ENCODE data around the gene HEATR1. TPM values are rescaled to one million over a fixed set of nuclear protein-coding genes. Genes with fewer than 3 reads are reported as not detected.
A peak's percentile ranks its signal among the peaks of the same experiment; 100 is the strongest.

The HEATR1 gene, protein sequence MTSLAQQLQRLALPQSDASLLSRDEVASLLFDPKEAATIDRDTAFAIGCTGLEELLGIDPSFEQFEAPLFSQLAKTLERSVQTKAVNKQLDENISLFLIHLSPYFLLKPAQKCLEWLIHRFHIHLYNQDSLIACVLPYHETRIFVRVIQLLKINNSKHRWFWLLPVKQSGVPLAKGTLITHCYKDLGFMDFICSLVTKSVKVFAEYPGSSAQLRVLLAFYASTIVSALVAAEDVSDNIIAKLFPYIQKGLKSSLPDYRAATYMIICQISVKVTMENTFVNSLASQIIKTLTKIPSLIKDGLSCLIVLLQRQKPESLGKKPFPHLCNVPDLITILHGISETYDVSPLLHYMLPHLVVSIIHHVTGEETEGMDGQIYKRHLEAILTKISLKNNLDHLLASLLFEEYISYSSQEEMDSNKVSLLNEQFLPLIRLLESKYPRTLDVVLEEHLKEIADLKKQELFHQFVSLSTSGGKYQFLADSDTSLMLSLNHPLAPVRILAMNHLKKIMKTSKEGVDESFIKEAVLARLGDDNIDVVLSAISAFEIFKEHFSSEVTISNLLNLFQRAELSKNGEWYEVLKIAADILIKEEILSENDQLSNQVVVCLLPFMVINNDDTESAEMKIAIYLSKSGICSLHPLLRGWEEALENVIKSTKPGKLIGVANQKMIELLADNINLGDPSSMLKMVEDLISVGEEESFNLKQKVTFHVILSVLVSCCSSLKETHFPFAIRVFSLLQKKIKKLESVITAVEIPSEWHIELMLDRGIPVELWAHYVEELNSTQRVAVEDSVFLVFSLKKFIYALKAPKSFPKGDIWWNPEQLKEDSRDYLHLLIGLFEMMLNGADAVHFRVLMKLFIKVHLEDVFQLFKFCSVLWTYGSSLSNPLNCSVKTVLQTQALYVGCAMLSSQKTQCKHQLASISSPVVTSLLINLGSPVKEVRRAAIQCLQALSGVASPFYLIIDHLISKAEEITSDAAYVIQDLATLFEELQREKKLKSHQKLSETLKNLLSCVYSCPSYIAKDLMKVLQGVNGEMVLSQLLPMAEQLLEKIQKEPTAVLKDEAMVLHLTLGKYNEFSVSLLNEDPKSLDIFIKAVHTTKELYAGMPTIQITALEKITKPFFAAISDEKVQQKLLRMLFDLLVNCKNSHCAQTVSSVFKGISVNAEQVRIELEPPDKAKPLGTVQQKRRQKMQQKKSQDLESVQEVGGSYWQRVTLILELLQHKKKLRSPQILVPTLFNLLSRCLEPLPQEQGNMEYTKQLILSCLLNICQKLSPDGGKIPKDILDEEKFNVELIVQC (N-terminal part only)
- total RNA-seq: 10 to 100 TPM in 5 of 9 donors, 1 to 10 TPM in 4; 6.6 to 17.2 (median 11.8) TPM
- polyA plus RNA-seq: 1 to 10 TPM; 2.4 to 8.3 TPM
- long read RNA-seq, donor 1, partial matches to known transcripts: 3 of 3 reads
- long read RNA-seq, donor 1, other reads (novel, unspliced or antisense): 0 of 3 reads
- long read RNA-seq, donor 2, full-length matches to known transcripts: 1 of 14 reads
- long read RNA-seq, donor 2, partial matches to known transcripts: 7 of 14 reads
- long read RNA-seq, donor 2, other reads (novel, unspliced or antisense): 6 of 14 reads
- long read RNA-seq, donor 3, full-length matches to known transcripts: 1 of 4 reads
- long read RNA-seq, donor 3, partial matches to known transcripts: 1 of 4 reads
- long read RNA-seq, donor 3, other reads (novel, unspliced or antisense): 2 of 4 reads

DNA sequence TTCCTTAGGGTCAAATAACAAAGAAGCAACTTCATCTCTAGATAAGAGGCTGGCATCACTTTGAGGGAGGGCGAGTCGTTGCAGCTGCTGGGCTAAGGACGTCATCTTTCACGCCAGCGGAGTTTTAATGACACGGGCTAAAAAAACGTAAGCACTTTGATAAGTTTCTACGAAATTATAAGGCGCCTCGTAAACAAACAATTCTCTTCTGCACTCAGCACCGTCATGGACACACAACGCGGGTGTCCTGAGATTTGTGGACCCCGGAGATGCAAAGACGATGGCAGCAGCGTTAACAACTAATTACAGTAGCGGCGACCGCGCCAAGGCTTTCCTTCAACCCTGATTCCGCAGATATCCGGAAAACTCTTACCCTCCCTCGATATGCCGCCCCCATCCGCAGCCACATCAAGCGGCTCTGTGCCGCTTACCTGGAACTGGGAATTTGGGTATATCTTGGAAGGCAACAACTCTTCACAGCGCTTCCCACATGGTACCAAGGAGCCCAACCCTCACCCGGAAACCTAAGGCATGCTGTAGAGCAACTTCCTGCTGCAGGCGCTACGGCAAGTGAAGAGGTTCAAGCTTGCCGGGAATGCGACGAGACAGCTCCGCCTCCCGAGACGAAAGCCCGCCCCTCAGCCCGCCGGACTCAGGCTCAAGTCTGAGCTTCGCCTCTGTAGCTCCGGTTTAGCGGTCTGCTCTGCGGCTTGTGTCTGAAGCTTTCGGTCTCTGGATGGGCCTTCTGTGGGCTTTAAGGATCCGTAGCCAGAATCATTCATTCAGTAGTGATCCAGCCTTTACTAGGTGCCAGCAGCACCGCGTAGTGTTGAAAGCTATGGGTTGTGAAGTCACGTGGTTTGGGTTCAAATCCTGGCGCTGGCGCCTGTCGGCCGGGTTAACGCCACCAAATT lies at the start of gene HEATR1:
Gene HEATR1 (minus strand): TSS at position 526 of the 914 bp plus-strand sequence. CDS start 421 bp downstream, at position 105.
- ATAC-seq: peak; percentile 93 to 99 (median 98)
- WGBS, 4 donors: 0 to 1% (median 0%) methylated on average over 45 to 54 of the region's 54 CpGs
- TF ChIP-seq, protein P1, sequence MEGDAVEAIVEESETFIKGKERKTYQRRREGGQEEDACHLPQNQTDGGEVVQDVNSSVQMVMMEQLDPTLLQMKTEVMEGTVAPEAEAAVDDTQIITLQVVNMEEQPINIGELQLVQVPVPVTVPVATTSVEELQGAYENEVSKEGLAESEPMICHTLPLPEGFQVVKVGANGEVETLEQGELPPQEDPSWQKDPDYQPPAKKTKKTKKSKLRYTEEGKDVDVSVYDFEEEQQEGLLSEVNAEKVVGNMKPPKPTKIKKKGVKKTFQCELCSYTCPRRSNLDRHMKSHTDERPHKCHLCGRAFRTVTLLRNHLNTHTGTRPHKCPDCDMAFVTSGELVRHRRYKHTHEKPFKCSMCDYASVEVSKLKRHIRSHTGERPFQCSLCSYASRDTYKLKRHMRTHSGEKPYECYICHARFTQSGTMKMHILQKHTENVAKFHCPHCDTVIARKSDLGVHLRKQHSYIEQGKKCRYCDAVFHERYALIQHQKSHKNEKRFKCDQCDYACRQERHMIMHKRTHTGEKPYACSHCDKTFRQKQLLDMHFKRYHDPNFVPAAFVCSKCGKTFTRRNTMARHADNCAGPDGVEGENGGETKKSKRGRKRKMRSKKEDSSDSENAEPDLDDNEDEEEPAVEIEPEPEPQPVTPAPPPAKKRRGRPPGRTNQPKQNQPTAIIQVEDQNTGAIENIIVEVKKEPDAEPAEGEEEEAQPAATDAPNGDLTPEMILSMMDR (IDR thresholded peaks at IDR 0.05): no peak
- TF ChIP-seq POLR2A (IDR thresholded peaks at IDR 0.05): peak in 1 of 2 donors; percentile 55
- Histone ChIP-seq H3K36me3 (peaks cover 0 to 34% (median 29%) of the 10 kb centered on the region in 9 donors), H3K27ac (peak within 1 kb of the TSS in 11 of 12 donors; percentile 71 to 90 (median 85)), H3K4me1 (peaks cover 0 to 23% (median 13%) of the 10 kb centered on the region in 12 donors), H3K27me3 (no peaks in the 10 kb centered on the region), H3K4me3 (peak within 1 kb of the TSS; percentile 50 to 96 (median 80)), H3K9me3 (no peaks in the 10 kb centered on the region)
- intact Hi-C loops (cut with DNase I): loop anchor here in 8 of 10 donors (5.0 to 10.0 kb wide), 5 partner anchors 171 to 961 kb away; partner anchors contain the start of gene MTR (in 6 of the 8)
- peak; percentile 95 to 96 (median 95) for DNase-seq

DNA sequence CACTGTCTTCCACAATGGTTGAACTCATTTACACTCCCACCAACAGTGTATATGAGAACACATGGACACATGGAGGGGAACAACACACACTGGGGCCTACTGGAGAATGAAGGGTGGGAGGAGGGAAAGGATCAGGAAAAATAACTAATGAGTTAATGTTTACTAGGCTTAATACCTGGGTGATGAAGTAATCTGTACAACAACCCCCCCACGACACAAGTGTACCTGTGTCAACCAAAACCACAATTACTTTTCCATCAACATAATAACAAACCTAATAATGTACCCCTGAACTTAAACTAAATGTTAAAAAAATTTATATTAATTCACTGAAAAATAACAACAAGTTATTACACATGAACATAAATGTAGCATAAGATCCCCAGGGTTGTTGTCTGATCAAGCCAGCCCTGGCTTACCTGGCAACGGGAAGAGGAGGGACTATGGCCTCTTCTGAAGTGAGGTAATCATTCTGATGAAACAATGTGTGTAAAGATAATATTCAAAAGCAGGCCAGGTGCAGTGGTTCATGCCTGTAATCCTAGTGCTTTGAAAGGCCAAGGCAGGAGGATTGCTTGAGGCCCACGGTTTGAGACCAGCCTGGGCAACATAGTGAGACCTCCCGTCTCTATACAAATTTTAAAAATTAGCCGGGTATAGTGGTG lies 40.8 kb upstream of the HEATR1 start:
- no peak for DNase-seq
- no peak for TF ChIP-seq POLR2A (IDR thresholded peaks at IDR 0.05)
- TF ChIP-seq, protein P1 (IDR thresholded peaks at IDR 0.05): no peak

More for the DNA sequence above, 40.8 kb upstream of the HEATR1 start:
- 88 to 92% (median 90%) methylated on average over 5 of the region's 5 CpGs for WGBS, 4 donors
- intact Hi-C loops (cut with DNase I): no loop called here
- no peak for ATAC-seq
- Histone ChIP-seq H3K27ac (no peak overlapping the region), H3K36me3 (no peaks in the 10 kb centered on the region), H3K4me3 (no peak overlapping the region), H3K27me3 (no peaks in the 10 kb centered on the region), H3K9me3 (no peaks in the 10 kb centered on the region), H3K4me1 (peaks cover 0 to 2% (median 0%) of the 10 kb centered on the region in 12 donors)
